Activated CD4-positive, alpha-beta T cell treated with anti-CD3 and anti-CD28 coated beads, Interleukin-2, amount 50 U/mL, for 24 hours (primary cell): ENCODE data around the gene FOSL2.

Experiments
- DNase-seq, 2 donors: peaks; one replicate each; pipeline ENCODE4 v3.0.0-alpha.2; 2020; ENCODE audit warnings: low read depth in 1 of 2, low spot score in 1 of 2

The FOSL2 gene

GRCh38 chr2:28447943-28448792 is 55.5 kb downstream of the FOSL2 start:
- no peak for DNase-seq

- DNase-seq, result no peak
Observed at GRCh38 chr2:28448793-28449100, 56.1 kb downstream of the FOSL2 start.

DNA sequence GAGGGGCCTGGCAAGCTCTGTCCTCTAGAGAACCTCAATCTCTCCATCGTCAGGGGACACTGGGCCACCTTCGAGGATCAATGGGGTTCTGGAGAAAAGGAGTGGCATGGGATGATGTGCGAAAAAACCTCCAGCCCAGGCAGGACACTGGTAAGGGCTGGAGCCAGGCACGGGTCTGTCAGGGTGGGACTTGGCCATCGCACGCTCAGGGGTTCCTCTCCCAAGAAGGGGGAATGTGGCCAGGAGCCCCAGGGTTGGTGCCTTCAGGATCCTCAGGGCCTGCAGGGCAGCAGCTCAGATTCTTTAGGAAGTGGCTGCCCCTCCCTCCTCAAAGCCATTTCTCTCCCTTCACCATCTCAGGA is 56.4 kb downstream of the FOSL2 start:
- DNase-seq, result no peak

GRCh38 chr2:28449488-28450395 is 57.1 kb downstream of the FOSL2 start:
- DNase-seq, result peak; percentile 62 to 80

DNA sequence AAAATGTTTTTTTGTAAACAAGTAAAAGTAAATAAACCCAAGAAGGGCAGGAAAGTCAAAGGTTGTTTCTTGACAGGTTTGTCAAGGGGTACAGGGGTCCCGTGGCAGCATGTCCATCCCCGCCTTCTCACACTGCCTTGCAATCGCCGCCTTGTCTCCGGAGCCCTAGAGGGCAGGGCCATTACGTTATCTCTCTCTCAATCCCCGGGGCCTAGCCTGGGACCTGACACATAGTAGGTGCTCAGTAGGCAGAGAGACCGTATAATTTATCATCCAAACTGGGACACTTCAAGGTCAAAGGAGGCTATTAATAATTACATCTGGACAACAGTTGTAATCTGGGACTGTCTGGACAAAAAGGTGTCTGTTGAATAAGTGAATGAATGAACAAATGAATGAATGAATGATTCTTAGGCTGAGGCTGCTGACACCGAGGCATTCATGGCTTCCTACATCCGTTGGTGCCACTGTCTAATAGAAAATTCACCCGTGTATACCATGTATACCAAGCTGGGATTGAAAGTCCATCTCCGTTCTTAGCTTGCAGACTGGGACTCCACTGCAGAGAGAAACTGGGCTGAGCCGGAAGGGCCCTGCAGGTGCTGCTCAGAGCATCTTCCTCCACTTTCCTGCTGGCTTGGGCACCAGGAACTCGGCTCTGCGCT is 58.4 kb downstream of the FOSL2 start:
- DNase-seq, result no peak

GRCh38 chr2:28451793-28452533 is 59.3 kb downstream of the FOSL2 start:
- no peak for DNase-seq

DNA sequence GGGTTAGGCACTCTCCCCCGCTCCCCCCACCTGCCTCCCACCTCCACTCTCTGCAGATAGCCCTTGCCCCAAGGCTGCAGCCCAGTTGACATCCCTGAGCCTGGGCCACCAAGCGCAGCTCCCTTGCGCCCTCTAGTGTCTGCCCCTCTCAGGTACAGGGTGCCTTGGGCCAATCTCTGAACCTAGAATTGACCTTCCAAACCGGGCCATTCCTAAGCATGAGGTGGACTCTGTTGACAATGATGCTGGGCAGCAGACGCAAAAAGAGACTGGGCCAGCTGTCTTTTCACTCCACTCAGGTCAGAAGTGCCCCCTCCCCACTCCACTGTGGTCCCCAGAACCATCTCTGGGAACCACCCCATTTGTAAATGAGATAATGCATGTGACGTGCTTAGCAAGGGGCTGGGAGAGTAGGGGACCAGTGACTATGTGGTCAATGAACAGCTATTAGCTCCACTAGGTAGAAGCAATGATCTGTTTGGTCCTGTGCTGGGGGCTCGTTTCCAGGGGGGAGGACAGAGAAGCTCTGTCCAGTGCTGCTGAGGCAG is 60.0 kb downstream of the FOSL2 start:
- peak; percentile 68 to 70 for DNase-seq

DNA sequence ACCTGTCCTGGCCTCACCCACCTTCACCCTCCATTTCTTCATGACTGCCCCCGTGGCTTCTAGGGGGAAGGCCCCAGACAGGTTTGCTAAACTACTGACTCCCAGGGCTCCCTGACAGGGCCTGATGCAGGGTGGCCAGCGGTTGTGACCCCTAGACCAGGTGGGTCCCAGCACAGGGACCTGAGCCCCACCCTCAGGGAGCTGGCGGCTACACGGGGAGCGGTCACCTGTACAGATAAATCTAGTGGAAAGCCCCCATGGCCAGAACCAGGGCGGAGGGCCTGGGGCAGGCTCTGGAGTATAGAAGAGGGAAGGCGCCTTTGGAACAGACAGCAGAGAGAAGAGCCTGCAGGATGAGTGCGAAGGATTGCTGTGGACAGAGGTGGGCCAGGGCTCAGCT is 60.7 kb downstream of the FOSL2 start:
- no peak for DNase-seq

DNA sequence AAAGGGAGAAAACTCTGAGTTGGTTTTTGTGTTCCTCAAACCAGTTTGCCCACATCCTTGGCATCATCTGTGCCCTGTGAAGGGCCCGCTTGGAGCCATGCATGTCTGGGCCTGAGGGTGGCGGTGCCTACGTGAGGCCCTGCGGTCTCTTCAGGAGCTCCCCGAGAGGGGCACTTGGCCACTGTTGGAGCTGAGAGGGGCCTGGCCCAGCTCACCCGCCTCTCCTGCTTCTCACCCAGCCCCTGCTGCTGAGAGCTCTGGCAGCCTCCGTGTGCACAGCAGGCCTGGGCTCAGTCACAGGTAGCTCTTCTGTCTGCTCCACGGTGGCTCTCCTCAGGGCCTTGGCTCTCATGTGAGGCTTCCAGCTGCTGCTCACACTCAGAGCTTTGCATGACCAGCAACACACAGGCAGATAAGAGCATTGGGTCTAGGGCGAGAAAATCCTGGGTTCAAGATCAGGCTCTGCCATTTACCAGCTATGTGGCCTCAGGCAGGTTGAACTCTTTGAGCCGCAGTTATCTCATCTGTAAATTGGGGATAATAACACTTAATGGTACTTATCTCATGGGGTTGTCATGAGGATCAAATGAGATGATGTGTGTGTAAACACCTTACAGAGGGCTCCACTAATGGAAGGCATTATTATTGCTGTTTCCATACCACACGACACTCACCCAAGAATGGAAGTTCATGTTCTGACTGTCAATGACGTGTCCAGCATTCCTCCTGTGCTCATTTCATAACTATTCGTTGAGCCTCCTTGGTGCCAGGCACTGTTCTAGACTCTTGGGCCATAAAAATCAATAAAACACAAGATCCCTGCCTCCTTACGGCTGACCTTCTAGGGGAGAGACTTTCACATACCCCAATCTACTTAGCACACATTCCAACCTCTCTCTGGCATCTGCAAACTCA is 61.6 kb downstream of the FOSL2 start:
- no peak for DNase-seq

- no peak for DNase-seq
Observed at GRCh38 chr2:28457237-28457636, 64.6 kb downstream of the FOSL2 start.

DNA sequence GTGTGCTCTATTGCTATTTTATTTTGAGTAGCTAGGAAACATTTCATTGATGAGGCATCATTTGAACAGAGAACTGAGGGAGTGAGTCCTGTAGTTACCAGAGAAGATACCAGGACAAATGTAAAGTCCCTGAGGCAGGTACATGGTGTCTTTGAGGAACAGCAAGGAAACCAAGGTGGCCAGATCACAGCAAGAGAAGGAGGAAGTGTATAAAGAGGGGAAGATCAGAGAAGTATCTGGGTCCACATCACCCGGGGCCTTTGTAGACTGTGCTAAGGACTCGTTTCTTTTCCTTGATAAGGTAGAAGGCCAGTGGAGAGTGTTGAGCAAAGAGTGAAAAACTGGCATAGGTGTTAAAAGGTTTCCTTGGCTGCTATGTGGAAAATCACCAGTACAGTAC is 68.4 kb downstream of the FOSL2 start:
- no peak for DNase-seq

DNA sequence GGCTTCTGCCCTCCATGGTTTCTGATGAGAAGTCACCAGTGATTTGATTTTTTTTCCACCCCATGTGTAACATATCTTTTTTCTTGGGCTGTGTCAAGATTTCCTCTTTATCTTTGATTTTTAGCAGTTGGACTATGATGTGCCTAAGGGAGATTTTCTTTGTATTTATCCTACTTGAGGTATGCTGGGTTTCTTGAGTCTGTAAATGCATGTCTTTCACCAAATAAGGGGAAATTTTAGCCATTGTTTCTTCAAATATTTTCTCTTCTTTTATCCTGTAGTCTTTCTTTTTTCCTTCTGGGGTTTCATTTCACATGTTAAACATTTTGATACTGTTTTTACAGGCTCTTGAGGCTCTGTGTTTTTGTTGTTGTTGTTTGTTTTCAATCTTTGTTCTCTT is 69.5 kb downstream of the FOSL2 start:
- DNase-seq, result no peak

GRCh38 chr2:28463211-28463816 is 70.7 kb downstream of the FOSL2 start:
- DNase-seq, result no peak

DNA sequence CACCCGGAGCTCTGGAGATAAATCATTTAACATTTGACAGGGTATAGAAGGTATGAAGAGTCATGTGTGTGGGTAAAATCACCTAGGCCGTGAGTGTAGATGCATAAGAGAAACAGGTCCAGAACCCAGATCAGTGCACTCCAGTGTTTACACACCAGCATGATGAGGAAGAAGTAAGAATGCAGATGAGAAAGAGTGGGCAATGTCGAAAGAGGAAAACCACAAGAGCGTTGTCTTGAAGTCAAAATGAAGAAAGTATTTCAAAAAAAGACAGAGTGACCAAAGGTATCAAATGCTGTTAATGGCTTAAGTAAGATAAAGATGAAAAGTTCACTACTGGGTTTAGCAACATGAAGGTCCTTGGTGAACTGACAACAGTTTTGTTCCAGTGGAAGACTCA is 71.2 kb downstream of the FOSL2 start:
- DNase-seq, result no peak

- DNase-seq, result no peak
Observed at GRCh38 chr2:28465148-28465885, 72.7 kb downstream of the FOSL2 start.
